NOMO-1 treated with dmso at 0.1 percent for 144 hours (cell line): ENCODE data around the gene ID2.

Experiments
- DNase-seq: peaks from one replicate; lab custom pipeline; 2025; ENCODE audit not compliant: unreplicated experiment; lab: John Stamatoyannopoulos, UW

Gene ID2

GRCh38 chr2:8647462-8647857, 34.4 kb upstream of the ID2 start:
- no peak for DNase-seq

GRCh38 chr2:8648441-8649213, 33.2 kb upstream of the ID2 start:
- DNase-seq, result no peak

- DNase-seq, result no peak
These were observed 32.1 kb upstream of the ID2 start for GRCh38 chr2:8649718-8650117.

- DNase-seq, result no peak
These were observed 31.6 kb upstream of the ID2 start for GRCh38 chr2:8650256-8650655.

GRCh38 chr2:8652774-8653426, 29.0 kb upstream of the ID2 start:
- DNase-seq, result no peak

- DNase-seq, result no peak
These were observed 28.4 kb upstream of the ID2 start for GRCh38 chr2:8653485-8653884.

GRCh38 chr2:8654041-8654440, 27.8 kb upstream of the ID2 start:
- DNase-seq, result no peak

- no peak for DNase-seq
These were observed 27.4 kb upstream of the ID2 start for GRCh38 chr2:8654483-8654882.

GRCh38 chr2:8656160-8656641, 25.7 kb upstream of the ID2 start:
- DNase-seq, result no peak

- DNase-seq, result no peak
These were observed 25.0 kb upstream of the ID2 start for GRCh38 chr2:8656811-8657210.

- no peak for DNase-seq
These were observed 24.3 kb upstream of the ID2 start for GRCh38 chr2:8657423-8658062.

- no peak for DNase-seq
These were observed 23.6 kb upstream of the ID2 start for GRCh38 chr2:8658064-8658862.

GRCh38 chr2:8659092-8659734, 22.6 kb upstream of the ID2 start:
- DNase-seq, result peak; percentile 30

- no peak for DNase-seq
These were observed 21.9 kb upstream of the ID2 start for GRCh38 chr2:8659735-8660492.

GRCh38 chr2:8661235-8661634, 20.6 kb upstream of the ID2 start:
- DNase-seq, result no peak

GRCh38 chr2:8661736-8662135, 20.1 kb upstream of the ID2 start:
- DNase-seq, result no peak

GRCh38 chr2:8662239-8662879, 19.5 kb upstream of the ID2 start:
- DNase-seq, result no peak

GRCh38 chr2:8663997-8664396, 17.9 kb upstream of the ID2 start:
- DNase-seq, result no peak

GRCh38 chr2:8666581-8666980, 15.3 kb upstream of the ID2 start:
- DNase-seq, result no peak
